ENCODE results near the gene HK3.

- TF ChIP-seq, protein P1, sequence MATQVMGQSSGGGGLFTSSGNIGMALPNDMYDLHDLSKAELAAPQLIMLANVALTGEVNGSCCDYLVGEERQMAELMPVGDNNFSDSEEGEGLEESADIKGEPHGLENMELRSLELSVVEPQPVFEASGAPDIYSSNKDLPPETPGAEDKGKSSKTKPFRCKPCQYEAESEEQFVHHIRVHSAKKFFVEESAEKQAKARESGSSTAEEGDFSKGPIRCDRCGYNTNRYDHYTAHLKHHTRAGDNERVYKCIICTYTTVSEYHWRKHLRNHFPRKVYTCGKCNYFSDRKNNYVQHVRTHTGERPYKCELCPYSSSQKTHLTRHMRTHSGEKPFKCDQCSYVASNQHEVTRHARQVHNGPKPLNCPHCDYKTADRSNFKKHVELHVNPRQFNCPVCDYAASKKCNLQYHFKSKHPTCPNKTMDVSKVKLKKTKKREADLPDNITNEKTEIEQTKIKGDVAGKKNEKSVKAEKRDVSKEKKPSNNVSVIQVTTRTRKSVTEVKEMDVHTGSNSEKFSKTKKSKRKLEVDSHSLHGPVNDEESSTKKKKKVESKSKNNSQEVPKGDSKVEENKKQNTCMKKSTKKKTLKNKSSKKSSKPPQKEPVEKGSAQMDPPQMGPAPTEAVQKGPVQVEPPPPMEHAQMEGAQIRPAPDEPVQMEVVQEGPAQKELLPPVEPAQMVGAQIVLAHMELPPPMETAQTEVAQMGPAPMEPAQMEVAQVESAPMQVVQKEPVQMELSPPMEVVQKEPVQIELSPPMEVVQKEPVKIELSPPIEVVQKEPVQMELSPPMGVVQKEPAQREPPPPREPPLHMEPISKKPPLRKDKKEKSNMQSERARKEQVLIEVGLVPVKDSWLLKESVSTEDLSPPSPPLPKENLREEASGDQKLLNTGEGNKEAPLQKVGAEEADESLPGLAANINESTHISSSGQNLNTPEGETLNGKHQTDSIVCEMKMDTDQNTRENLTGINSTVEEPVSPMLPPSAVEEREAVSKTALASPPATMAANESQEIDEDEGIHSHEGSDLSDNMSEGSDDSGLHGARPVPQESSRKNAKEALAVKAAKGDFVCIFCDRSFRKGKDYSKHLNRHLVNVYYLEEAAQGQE (IDR thresholded peaks at IDR 0.05; ENCODE audit: borderline replicate concordance) = no peak
- TF ChIP-seq EP300 (conservative IDR thresholded peaks at IDR 0.05; ENCODE audit: poor library complexity, severe bottlenecking) (no peak), RAD21 (conservative IDR thresholded peaks at IDR 0.05) (no peak), SMC3 (conservative IDR thresholded peaks at IDR 0.05; ENCODE audit: poor library complexity) (no peak), POLR2AphosphoS5 (IDR thresholded peaks at IDR 0.05) (no peak), EZH2 (IDR thresholded peaks at IDR 0.05; ENCODE audit: borderline replicate concordance, insufficient read depth, low read length, poor library complexity, severe bottlenecking) (no peak)
- TF ChIP-seq, protein P2, sequence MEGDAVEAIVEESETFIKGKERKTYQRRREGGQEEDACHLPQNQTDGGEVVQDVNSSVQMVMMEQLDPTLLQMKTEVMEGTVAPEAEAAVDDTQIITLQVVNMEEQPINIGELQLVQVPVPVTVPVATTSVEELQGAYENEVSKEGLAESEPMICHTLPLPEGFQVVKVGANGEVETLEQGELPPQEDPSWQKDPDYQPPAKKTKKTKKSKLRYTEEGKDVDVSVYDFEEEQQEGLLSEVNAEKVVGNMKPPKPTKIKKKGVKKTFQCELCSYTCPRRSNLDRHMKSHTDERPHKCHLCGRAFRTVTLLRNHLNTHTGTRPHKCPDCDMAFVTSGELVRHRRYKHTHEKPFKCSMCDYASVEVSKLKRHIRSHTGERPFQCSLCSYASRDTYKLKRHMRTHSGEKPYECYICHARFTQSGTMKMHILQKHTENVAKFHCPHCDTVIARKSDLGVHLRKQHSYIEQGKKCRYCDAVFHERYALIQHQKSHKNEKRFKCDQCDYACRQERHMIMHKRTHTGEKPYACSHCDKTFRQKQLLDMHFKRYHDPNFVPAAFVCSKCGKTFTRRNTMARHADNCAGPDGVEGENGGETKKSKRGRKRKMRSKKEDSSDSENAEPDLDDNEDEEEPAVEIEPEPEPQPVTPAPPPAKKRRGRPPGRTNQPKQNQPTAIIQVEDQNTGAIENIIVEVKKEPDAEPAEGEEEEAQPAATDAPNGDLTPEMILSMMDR (IDR thresholded peaks at IDR 0.05; ENCODE audit: poor library complexity, severe bottlenecking) = no peak
Observed at GRCh38 chr5:176922817-176923216, 23.7 kb upstream of the HK3 start.

Data from neural cell (in vitro differentiated cells).